IMR-90 (cell line): ENCODE data around the gene OSTF1. TPM values are rescaled to one million over a fixed set of nuclear protein-coding genes. Genes with fewer than 3 reads are reported as not detected.

Source experiments
- ATAC-seq: fragments of 200-7000 bp; cut with Tn5 transposase; 2 replicates; pipeline ENCODE4 v1.9.1; 2020; ENCODE audit warnings: low read depth, mild to moderate bottlenecking, moderate library complexity
- BruUV-seq: library from RNA; stranded (reverse); fragments of 400-500 nt; replicated peaks from 2 replicates; lab custom pipeline; 2021; lab: Mats Ljungman, UMichigan
- CTCF ChIA-PET: fragments of 300-600 bp; formaldehyde crosslinking; extraction: SDS; loops from one replicate; lab custom pipeline; 2021; ENCODE audit warnings: antibody characterized with exemption; lab: Yijun Ruan, JAX
- POLR2A ChIA-PET: fragments of 300-600 bp; sonication (Branson Sonifier 250); formaldehyde crosslinking; loops from one replicate; lab custom pipeline; 2022; ENCODE audit warnings: antibody characterized with exemption; ENCODE audit not compliant: unreplicated experiment; lab: Charles Lee
- DNase-seq: peaks from one replicate; pipeline ENCODE4 v3.0.0; 2013
- H2AFZ ChIP-seq: replicated peaks from 2 replicates; pipeline ENCODE3; 2013; ENCODE audit warnings: low read length, mild to moderate bottlenecking; ENCODE audit not compliant: poor library complexity
- H2AK5ac ChIP-seq: 2 replicates; pipeline ENCODE4 v1.6.1; 2013; ENCODE audit warnings: low read depth, low read length, inconsistent platforms
- H2AK9ac ChIP-seq: replicated peaks from 2 replicates; pipeline ENCODE3; 2013; ENCODE audit warnings: mild to moderate bottlenecking, low read depth, low read length, moderate library complexity; ENCODE audit not compliant: poor library complexity
- H2BK120ac ChIP-seq: 2 replicates; pipeline ENCODE4 v1.6.1; 2013; ENCODE audit warnings: low read depth, low read length, inconsistent platforms
- H2BK15ac ChIP-seq: 3 replicates; pipeline ENCODE4 v1.6.1; 2013; ENCODE audit warnings: low read depth, low read length, inconsistent platforms
- H2BK20ac ChIP-seq: 2 replicates; pipeline ENCODE4 v1.6.1; 2013; ENCODE audit warnings: low read depth, mild to moderate bottlenecking, inconsistent platforms, low read length, moderate library complexity
- H2BK5ac ChIP-seq: 2 replicates; pipeline ENCODE4 v1.6.1; 2013; ENCODE audit warnings: mild to moderate bottlenecking, low read depth, low read length, inconsistent platforms; ENCODE audit not compliant: poor library complexity, severe bottlenecking
- H3K14ac ChIP-seq: replicated peaks from 2 replicates; pipeline ENCODE4 v1.6.1; 2013; ENCODE audit warnings: low read depth, low read length, inconsistent platforms
- H3K18ac ChIP-seq: 2 replicates; pipeline ENCODE4 v1.6.1; 2013; ENCODE audit warnings: low read depth, low read length, control low read depth
- H3K23ac ChIP-seq: 2 replicates; pipeline ENCODE4 v1.6.1; 2013; ENCODE audit warnings: low read depth, low read length, inconsistent platforms
- H3K27ac ChIP-seq: 2 replicates; pipeline ENCODE4 v1.5.1; 2013; ENCODE audit warnings: mild to moderate bottlenecking, control low read depth, low read length; ENCODE audit not compliant: insufficient read depth
- H3K27me3 ChIP-seq: 2 replicates; pipeline ENCODE4 v1.6.1; 2013; ENCODE audit warnings: low read length; ENCODE audit not compliant: control insufficient read depth, insufficient read depth
- H3K36me3 ChIP-seq: 2 replicates; pipeline ENCODE4 v1.6.1; 2013; ENCODE audit warnings: low read length, mixed read lengths; ENCODE audit not compliant: control insufficient read depth, insufficient read depth
- H3K4ac ChIP-seq: 2 replicates; pipeline ENCODE4 v1.6.1; 2013; ENCODE audit warnings: low read depth, low read length, inconsistent platforms
- H3K4me1 ChIP-seq: 2 replicates; pipeline ENCODE4 v1.6.1; 2013; ENCODE audit warnings: low read length, mixed read lengths; ENCODE audit not compliant: control insufficient read depth, insufficient read depth
- H3K4me2 ChIP-seq: 2 replicates; pipeline ENCODE4 v1.6.1; 2013; ENCODE audit warnings: low read depth, mild to moderate bottlenecking, control low read depth, low read length, moderate library complexity
- H3K4me3 ChIP-seq: 2 replicates; pipeline ENCODE4 v1.5.1; 2013; ENCODE audit warnings: low read depth, mild to moderate bottlenecking, control low read depth, low read length, moderate library complexity; ENCODE audit not compliant: insufficient read depth
- H3K56ac ChIP-seq: 2 replicates; pipeline ENCODE4 v1.6.1; 2013; ENCODE audit warnings: low read length, inconsistent platforms; ENCODE audit not compliant: insufficient read depth; ENCODE audit errors: extremely low read depth
- H3K79me1 ChIP-seq, 2 experiments: 2 replicates each; pipeline ENCODE4 v1.6.1; 2013; ENCODE audit warnings: low read length in 2 of 2, inconsistent platforms in 1 of 2, low read depth in 1 of 2
- H3K9ac ChIP-seq: 2 replicates; pipeline ENCODE4 v1.6.1; 2013; ENCODE audit warnings: low read depth, low read length, control low read depth
- H3K9me1 ChIP-seq: 2 replicates; pipeline ENCODE4 v1.6.1; 2013; ENCODE audit warnings: low read length, inconsistent platforms; ENCODE audit not compliant: insufficient read depth
- H3K9me3 ChIP-seq: 2 replicates; pipeline ENCODE4 v1.6.1; 2013; ENCODE audit warnings: low read length; ENCODE audit not compliant: control insufficient read depth, insufficient read depth
- H4K20me1 ChIP-seq: 2 replicates; pipeline ENCODE4 v1.6.1; 2013; ENCODE audit warnings: low read length, inconsistent platforms; ENCODE audit not compliant: insufficient read depth
- H4K5ac ChIP-seq: 2 replicates; pipeline ENCODE4 v1.6.1; 2013; ENCODE audit warnings: mild to moderate bottlenecking, low read depth, low read length, control low read depth
- H4K8ac ChIP-seq, 2 experiments: 2 replicates each; pipeline ENCODE4 v1.6.1; 2013; ENCODE audit warnings: low read depth in 2 of 2, low read length in 2 of 2, control low read depth in 1 of 2, inconsistent platforms in 1 of 2
- H4K91ac ChIP-seq: 2 replicates; pipeline ENCODE4 v1.6.1; 2013; ENCODE audit warnings: low read depth, low read length, inconsistent platforms; ENCODE audit not compliant: insufficient read depth
- BHLHE40 ChIP-seq: fragments of 150-350 bp; IDR thresholded peaks from 2 replicates; pipeline ENCODE4 v1.6.1; 2016; ENCODE audit warnings: mild to moderate bottlenecking, low read depth, low read length
- CEBPB ChIP-seq: IDR thresholded peaks from 2 replicates; pipeline ENCODE4 v1.6.1; 2012; ENCODE audit warnings: low read depth, low read length, improper control_type of control experiment
- CHD1 ChIP-seq: IDR thresholded peaks from 2 replicates; pipeline ENCODE4 v1.6.1; 2012; ENCODE audit warnings: low read depth, low read length, improper control_type of control experiment
- FOS ChIP-seq: fragments of 150-350 bp; IDR thresholded peaks from 2 replicates; pipeline ENCODE4 v1.6.1; 2016; ENCODE audit warnings: low read depth, low read length
- MAFK ChIP-seq: IDR thresholded peaks from 2 replicates; pipeline ENCODE4 v1.6.1; 2012; ENCODE audit warnings: low read depth, low read length, improper control_type of control experiment
- MAZ ChIP-seq: IDR thresholded peaks from 2 replicates; pipeline ENCODE4 v1.6.1; 2012; ENCODE audit warnings: low read depth, mild to moderate bottlenecking, low read length, improper control_type of control experiment, moderate library complexity, borderline replicate concordance
- MXI1 ChIP-seq: IDR thresholded peaks from 2 replicates; pipeline ENCODE4 v1.6.1; 2012; ENCODE audit warnings: low read depth, mild to moderate bottlenecking, low read length, moderate library complexity, borderline replicate concordance
- NFE2L2 ChIP-seq: fragments of 150-350 bp; IDR thresholded peaks from 2 replicates; pipeline ENCODE4 v1.6.1; 2016; ENCODE audit warnings: low read depth, mild to moderate bottlenecking, low read length
- POLR2A ChIP-seq: IDR thresholded peaks from 2 replicates; pipeline ENCODE4 v1.6.1; 2012; ENCODE audit warnings: mild to moderate bottlenecking, low read depth, low read length
- RAD21 ChIP-seq: IDR thresholded peaks from 2 replicates; pipeline ENCODE4 v1.6.1; 2012; ENCODE audit warnings: low read length, improper control_type of control experiment
- RCOR1 ChIP-seq: IDR thresholded peaks from 2 replicates; pipeline ENCODE4 v1.6.1; 2012; ENCODE audit warnings: mild to moderate bottlenecking, low read length, improper control_type of control experiment; ENCODE audit not compliant: insufficient replicate concordance
- RFX5 ChIP-seq: IDR thresholded peaks from 2 replicates; pipeline ENCODE4 v1.8.0; 2012; ENCODE audit warnings: low read depth, mild to moderate bottlenecking, low read length, moderate library complexity
- SMC3 ChIP-seq: fragments of 150-350 bp; IDR thresholded peaks from 2 replicates; pipeline ENCODE4 v1.6.1; 2016; ENCODE audit warnings: low read depth, mild to moderate bottlenecking, antibody characterized with exemption, low read length, moderate library complexity
- WGBS, 2 experiments: methylation state at CpG; one replicate each; pipeline versions ENCODE4 v1.1.5 to v1.1.7; 2013; ENCODE audit warnings: missing lambda C conversion rate in 2 of 2; ENCODE audit not compliant: insufficient read length in 1 of 2; ENCODE audit errors: extremely low coverage in 2 of 2; 5-methylcytosine and 5-hydroxymethylcytosine counted together
- dilution Hi-C: fragments of 300-500 bp; cut with HindIII; formaldehyde crosslinking; loops from one replicate; pipeline ENCODE4 v1.14.3; 2018; ENCODE audit warnings: low sequenced_read_pairs; ENCODE audit not compliant: unreplicated experiment
- in situ Hi-C: fragments of 300-500 bp; cut with MboI; formaldehyde crosslinking; loops from 3 replicates; pipeline ENCODE4 v1.14.3; 2019; ENCODE audit warnings: low sequenced_read_pairs, inconsistent platforms, mixed read lengths
- intact Hi-C: fragments of 100-400 bp; cut with micrococcal nuclease; formaldehyde crosslinking; loops from 2 replicates; pipeline ENCODE4 v1.10.0; 2022
- polyA plus RNA-seq, 3 experiments: library from polyadenylated mRNA; depleted of rRNA; stranded (reverse); fragments of >200 nt; gene quantifications; 2 replicates each; pipeline ENCODE4 v1.2.3, GENCODE V29; 2012; ENCODE audit warnings: low replicate concordance in 1 of 3
- total RNA-seq: library from RNA; depleted of rRNA; stranded (reverse); fragments of >200 nt; gene quantifications from 2 replicates; pipeline ENCODE4 v1.2.3, GENCODE V29; 2012
- TF ChIP-seq, protein P1 (sequence below): conservative IDR thresholded peaks from 2 replicates; pipeline ENCODE4 v1.5.1; 2012; ENCODE audit warnings: mild to moderate bottlenecking, low read depth, low read length, improper control_type of control experiment
- TF ChIP-seq, protein P2 (sequence below): fragments of 150-350 bp; IDR thresholded peaks from 2 replicates; pipeline ENCODE4 v1.6.1; 2016; ENCODE audit warnings: low read depth, mild to moderate bottlenecking, low read length, moderate library complexity, borderline replicate concordance

The OSTF1 gene
- total and polyA plus RNA-seq, 2 of the 4 experiments (the other 2 are of a cell fraction), result 17.1 to 41.6 TPM

GRCh38 chr9:75188756-75189155 lies 100.4 kb downstream of the OSTF1 start:
- Histone ChIP-seq H2BK120ac (no peak overlapping the region), H3K9me3 (no peaks in the 10 kb centered on the region), H4K20me1 (no peaks in the 10 kb centered on the region), H3K9ac (no peak overlapping the region), H3K27ac (no peak overlapping the region), H2AFZ (no peak overlapping the region), H2BK20ac (no peak overlapping the region), H4K5ac (no peak overlapping the region), H3K14ac (no peak overlapping the region), H3K4me2 (no peak overlapping the region), H3K23ac (no peak overlapping the region), H3K4me3 (no peak overlapping the region), H2BK15ac (no peak overlapping the region), H3K4me1 (no peaks in the 10 kb centered on the region), H2AK9ac (no peak overlapping the region), H3K36me3 (no peaks in the 10 kb centered on the region), H3K56ac (no peak overlapping the region), H3K4ac (no peak overlapping the region), H3K27me3 (no peaks in the 10 kb centered on the region; the same call in 1 of the 2 replicates), H2BK5ac (no peak overlapping the region), H3K18ac (no peak overlapping the region), H2AK5ac (no peak overlapping the region), H3K79me1 (no peaks in the 10 kb centered on the region), H4K8ac (no peak overlapping the region), H4K91ac (no peak overlapping the region), H3K9me1 (no peaks in the 10 kb centered on the region)
- ChIA-PET POLR2A (no interaction called here), CTCF (no interaction called here)
- BruUV-seq, result no TSS peak
- WGBS, 2 experiments, result no CpG with 5 or more reads among the region's 2 CpGs
- TF ChIP-seq FOS (no peak), RAD21 (no peak), RFX5 (no peak), CEBPB (no peak), BHLHE40 (no peak), NFE2L2 (no peak), POLR2A (no peak), MXI1 (no peak), SMC3 (no peak), RCOR1 (no peak), MAZ (no peak), CHD1 (no peak), MAFK (no peak)
- TF ChIP-seq, protein P1, sequence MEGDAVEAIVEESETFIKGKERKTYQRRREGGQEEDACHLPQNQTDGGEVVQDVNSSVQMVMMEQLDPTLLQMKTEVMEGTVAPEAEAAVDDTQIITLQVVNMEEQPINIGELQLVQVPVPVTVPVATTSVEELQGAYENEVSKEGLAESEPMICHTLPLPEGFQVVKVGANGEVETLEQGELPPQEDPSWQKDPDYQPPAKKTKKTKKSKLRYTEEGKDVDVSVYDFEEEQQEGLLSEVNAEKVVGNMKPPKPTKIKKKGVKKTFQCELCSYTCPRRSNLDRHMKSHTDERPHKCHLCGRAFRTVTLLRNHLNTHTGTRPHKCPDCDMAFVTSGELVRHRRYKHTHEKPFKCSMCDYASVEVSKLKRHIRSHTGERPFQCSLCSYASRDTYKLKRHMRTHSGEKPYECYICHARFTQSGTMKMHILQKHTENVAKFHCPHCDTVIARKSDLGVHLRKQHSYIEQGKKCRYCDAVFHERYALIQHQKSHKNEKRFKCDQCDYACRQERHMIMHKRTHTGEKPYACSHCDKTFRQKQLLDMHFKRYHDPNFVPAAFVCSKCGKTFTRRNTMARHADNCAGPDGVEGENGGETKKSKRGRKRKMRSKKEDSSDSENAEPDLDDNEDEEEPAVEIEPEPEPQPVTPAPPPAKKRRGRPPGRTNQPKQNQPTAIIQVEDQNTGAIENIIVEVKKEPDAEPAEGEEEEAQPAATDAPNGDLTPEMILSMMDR, result no peak
- TF ChIP-seq, protein P2, sequence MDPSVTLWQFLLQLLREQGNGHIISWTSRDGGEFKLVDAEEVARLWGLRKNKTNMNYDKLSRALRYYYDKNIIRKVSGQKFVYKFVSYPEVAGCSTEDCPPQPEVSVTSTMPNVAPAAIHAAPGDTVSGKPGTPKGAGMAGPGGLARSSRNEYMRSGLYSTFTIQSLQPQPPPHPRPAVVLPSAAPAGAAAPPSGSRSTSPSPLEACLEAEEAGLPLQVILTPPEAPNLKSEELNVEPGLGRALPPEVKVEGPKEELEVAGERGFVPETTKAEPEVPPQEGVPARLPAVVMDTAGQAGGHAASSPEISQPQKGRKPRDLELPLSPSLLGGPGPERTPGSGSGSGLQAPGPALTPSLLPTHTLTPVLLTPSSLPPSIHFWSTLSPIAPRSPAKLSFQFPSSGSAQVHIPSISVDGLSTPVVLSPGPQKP, result no peak
- no peak for ATAC-seq
- dilution Hi-C loops, result no loop called here
- intact Hi-C loops, result no loop called here
- no peak for DNase-seq
- in situ Hi-C loops, result no loop called here
